ENCODE measurements around the gene PLPP7.

Gene PLPP7

GRCh38 chr9:131282688-131283422 lies 6.7 kb upstream of the PLPP7 start:
- no peak for DNase-seq

GRCh38 chr9:131284856-131285255 lies 4.7 kb upstream of the PLPP7 start:
- no peak for DNase-seq

- no peak for DNase-seq
Measured at GRCh38 chr9:131287359-131287758, 2.2 kb upstream of the PLPP7 start.

GRCh38 chr9:131288217-131288616 lies 1.3 kb upstream of the PLPP7 start:
- no peak for DNase-seq

- DNase-seq, result no peak
Measured at GRCh38 chr9:131290036-131290766, 678 bp downstream of the PLPP7 start.

- DNase-seq, result no peak
Measured at GRCh38 chr9:131290767-131291370, 1.3 kb downstream of the PLPP7 start.

- no peak for DNase-seq
Measured at GRCh38 chr9:131291795-131292315, 2.3 kb downstream of the PLPP7 start.

- DNase-seq, result no peak
Measured at GRCh38 chr9:131292937-131293336, 3.4 kb downstream of the PLPP7 start.

- no peak for DNase-seq
Measured at GRCh38 chr9:131296460-131296859, 6.9 kb downstream of the PLPP7 start.

- no peak for DNase-seq
Measured at GRCh38 chr9:131296906-131297500, 7.5 kb downstream of the PLPP7 start.

GRCh38 chr9:131297903-131298302 lies 8.4 kb downstream of the PLPP7 start:
- DNase-seq, result no peak

GRCh38 chr9:131298341-131298740 lies 8.8 kb downstream of the PLPP7 start:
- no peak for DNase-seq

- DNase-seq, result no peak
Measured at GRCh38 chr9:131298816-131299215, 9.3 kb downstream of the PLPP7 start.

GRCh38 chr9:131299346-131299960 lies 9.9 kb downstream of the PLPP7 start:
- no peak for DNase-seq

- DNase-seq, result no peak
Measured at GRCh38 chr9:131299961-131300347, 10.4 kb downstream of the PLPP7 start.

GRCh38 chr9:131300444-131300843 lies 10.9 kb downstream of the PLPP7 start:
- DNase-seq, result no peak

- DNase-seq, result no peak
Measured at GRCh38 chr9:131302244-131303075, 12.9 kb downstream of the PLPP7 start.

- no peak for DNase-seq
Measured at GRCh38 chr9:131303381-131304321, 14.1 kb downstream of the PLPP7 start.

GRCh38 chr9:131304676-131305355 lies 15.3 kb downstream of the PLPP7 start:
- no peak for DNase-seq

GRCh38 chr9:131306397-131307004 lies 17.0 kb downstream of the PLPP7 start:
- no peak for DNase-seq

Data from effector CD8-positive, alpha-beta T cell (primary cell).